GM12878 (cell line): ENCODE data around the gene IGF2BP2. TPM values are rescaled to one million over a fixed set of nuclear protein-coding genes. Genes with fewer than 3 reads are reported as not detected.
"Not testable (repeated sequence)": the region's sequence is repeated elsewhere in the genome, so short reads cannot be mapped to it uniquely, and the experiment has no call there.

Experiments used
- ATAC-seq: fragments of 200-7000 bp; cut with Tn5 transposase; 3 replicates; pipeline ENCODE4 v1.9.1; 2020; ENCODE audit warnings: mild to moderate bottlenecking, moderate library complexity
- BruUV-seq: library from RNA; stranded (reverse); fragments of 400-500 nt; replicated peaks from 2 replicates; lab custom pipeline; 2021; lab: Mats Ljungman, UMichigan
- CTCF ChIA-PET: fragments of 300-600 bp; sonication (Branson Sonifier 250); formaldehyde crosslinking; extraction: SDS; loops from one replicate; lab custom pipeline; 2021; ENCODE audit warnings: inconsistent platforms; lab: Yijun Ruan, JAX
- POLR2A ChIA-PET: fragments of 350-600 bp; formaldehyde crosslinking; extraction: SDS; loops from one replicate; lab custom pipeline; 2021; ENCODE audit warnings: inconsistent platforms; lab: Charles Lee
- RAD21 ChIA-PET: fragments of 300-600 bp; sonication (Branson Sonifier 250); formaldehyde crosslinking; loops from one replicate; lab custom pipeline; 2023; ENCODE audit warnings: antibody characterized with exemption; ENCODE audit not compliant: unreplicated experiment; lab: Charles Lee
- SMC1A ChIA-PET: fragments of 300-600 bp; sonication (Branson Sonifier 250); formaldehyde crosslinking; loops from one replicate; lab custom pipeline; 2023; ENCODE audit not compliant: unreplicated experiment, uncharacterized antibody; lab: Charles Lee
- DNase-seq: peaks from one replicate; pipeline ENCODE4 v3.0.0-alpha.2; 2011; ENCODE audit warnings: low read depth, low spot score
- FAIRE-seq: peaks from 3 replicates; lab custom pipeline; 2011; peaks lifted over from hg19 to GRCh38; lab: Jason Lieb, UNC
- H2AFZ ChIP-seq: 2 replicates; pipeline ENCODE4 v1.6.0; 2011; ENCODE audit warnings: low read depth, low read length, control low read depth; ENCODE audit not compliant: control insufficient read depth
- H3K27ac ChIP-seq: 2 replicates; pipeline ENCODE4 v1.5.1; 2011; ENCODE audit warnings: control low read depth; ENCODE audit not compliant: control insufficient read depth, insufficient read depth
- H3K27me3 ChIP-seq, 2 experiments: replicated peaks in 1 of 2; 2 replicates each; pipeline versions ENCODE4 v1.6.0 to v1.6.1; 2011; ENCODE audit warnings: low read length in 1 of 2; ENCODE audit not compliant: control insufficient read depth in 2 of 2, insufficient read depth in 2 of 2
- H3K36me3 ChIP-seq, 2 experiments: 2 replicates each; pipeline ENCODE4 v1.5.1; 2011; ENCODE audit warnings: low read length in 1 of 2; ENCODE audit not compliant: control insufficient read depth in 2 of 2, insufficient read depth in 2 of 2
- H3K4me1 ChIP-seq: 2 replicates; pipeline ENCODE4 v1.6.1; 2011; ENCODE audit warnings: mild to moderate bottlenecking, low read length, moderate library complexity, mixed read lengths; ENCODE audit not compliant: control insufficient read depth, insufficient read depth
- H3K4me2 ChIP-seq: 2 replicates; pipeline ENCODE4 v1.6.0; 2011; ENCODE audit warnings: control low read depth; ENCODE audit not compliant: control insufficient read depth, insufficient read depth
- H3K4me3 ChIP-seq: fragments of 200-600 bp; sonication (generic); 2 replicates; pipeline ENCODE4 v1.5.1; 2016
- H3K79me2 ChIP-seq: 2 replicates; pipeline ENCODE4 v1.6.0; 2011; ENCODE audit warnings: low read length; ENCODE audit not compliant: control insufficient read depth, insufficient read depth
- H3K9ac ChIP-seq: 2 replicates; pipeline ENCODE4 v1.8.0; 2011; ENCODE audit warnings: low read length, control low read depth, mixed read lengths; ENCODE audit not compliant: control insufficient read depth, insufficient read depth
- H3K9me3 ChIP-seq: replicated peaks from 3 replicates; pipeline ENCODE4 v1.5.1; 2011; ENCODE audit warnings: mild to moderate bottlenecking, low read length; ENCODE audit not compliant: control insufficient read depth, insufficient read depth
- H4K20me1 ChIP-seq: 2 replicates; pipeline ENCODE4 v1.6.0; 2011; ENCODE audit not compliant: control insufficient read depth, insufficient read depth
- BHLHE40 ChIP-seq, 2 experiments: fragments of 450-650 bp in 1 of 2; IDR thresholded peaks; 2 replicates each; pipeline ENCODE4 v1.6.1; 2011 to 2017; ENCODE audit warnings: low read depth in 2 of 2, borderline replicate concordance in 1 of 2, improper control_type of control experiment in 1 of 2, low read length in 1 of 2, mild to moderate bottlenecking in 1 of 2
- SP1 ChIP-seq: IDR thresholded peaks from one replicate; pipeline ENCODE4 v1.6.1; 2011; ENCODE audit warnings: low read depth, low read length
- SREBF1 ChIP-seq: IDR thresholded peaks from 2 replicates; pipeline ENCODE4 v1.6.1; 2012; ENCODE audit warnings: mild to moderate bottlenecking, low read length
- WGBS: methylation state at CpG from one replicate; pipeline ENCODE4 v1.1.6; 2016; ENCODE audit warnings: low lambda C conversion rate; ENCODE audit not compliant: insufficient replicate concordance, insufficient coverage; ENCODE audit errors: missing lambda C conversion rate; 5-methylcytosine and 5-hydroxymethylcytosine counted together
- in situ Hi-C: fragments of 300-500 bp; cut with MboI; formaldehyde crosslinking; loops from 9 replicates; pipeline ENCODE4 v1.14.3; 2018; ENCODE audit warnings: mixed read lengths
- intact Hi-C: fragments of 100-400 bp; cut with micrococcal nuclease; formaldehyde crosslinking; loops from one replicate; pipeline ENCODE4 v1.14.2; 2022; ENCODE audit not compliant: unreplicated experiment
- polyA plus RNA-seq, 11 experiments: library from polyadenylated mRNA; depleted of rRNA in 4 of 11; unstranded in 6 of 11; stranded (reverse) in 5 of 11; fragments of >200 nt; fragmentation: Nextera tagmentation in 4 of 11; fragmentation: Illumina TruSeq in 1 of 11; extraction: Ambion mirVana in 4 of 11; extraction: Trizol in 1 of 11; gene quantifications; 1 replicate in 1 of 11; 2 replicates in 10 of 11; pipeline versions ENCODE4 v1.2.1 to v1.2.3, GENCODE V29; 2011 to 2016; ENCODE audit warnings: inconsistent platforms in 2 of 11, missing spikeins in 2 of 11, low read depth in 1 of 11
- total RNA-seq, 4 experiments: library from RNA; depleted of rRNA in 3 of 4; stranded (reverse); fragments of >200 nt in 3 of 4; fragmentation: Illumina TruSeq in 1 of 4; extraction: Trizol in 1 of 4; gene quantifications; 2 replicates each; pipeline versions ENCODE4 v1.2.1 to v1.2.3, GENCODE V29; 2013 to 2021

Gene IGF2BP2
- total and polyA plus RNA-seq, 10 of the 15 experiments (the other 5 are each of a cell fraction or from before 2014, with no cell fraction given) = 0.25 to 0.72 TPM; not detected in 8

DNA sequence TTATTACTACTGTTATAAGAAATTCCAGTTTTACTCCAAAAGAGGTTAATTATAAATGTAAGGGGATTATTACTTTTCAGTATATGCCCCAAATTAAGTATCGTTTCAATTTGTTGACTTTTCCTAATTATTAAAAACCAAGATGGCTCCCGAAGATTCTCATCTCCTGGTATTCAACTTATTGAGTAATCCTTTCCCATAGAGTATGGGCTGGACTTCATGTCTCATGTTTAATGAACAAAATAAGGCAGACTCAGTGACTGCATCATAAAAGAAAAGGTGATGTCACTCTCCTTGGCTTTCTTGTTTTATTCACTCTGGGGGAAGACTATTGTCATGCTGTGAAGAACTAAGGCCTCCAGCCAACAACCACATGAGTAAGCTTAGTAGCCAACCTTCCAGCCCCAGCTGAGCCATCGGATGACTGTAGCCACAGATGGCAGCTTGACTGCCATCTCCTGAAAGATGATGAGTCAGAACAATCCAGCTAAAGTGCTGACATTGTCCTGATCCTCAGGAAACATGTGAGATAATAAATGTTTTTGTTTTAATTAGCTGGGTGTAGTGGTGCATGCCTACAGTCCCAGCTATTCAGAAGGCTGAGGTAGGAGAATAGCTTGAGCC lies 17.3 kb downstream of the IGF2BP2 start:
- intact Hi-C loops = no loop called here
- ATAC-seq = no peak
- POLR2A ChIA-PET = interaction anchor here (0.7 kb wide), 3 partner anchors 590 to 935 kb away, joined by 3 to 5 read pairs (median 4); no protein-coding TSS in a partner anchor

DNA sequence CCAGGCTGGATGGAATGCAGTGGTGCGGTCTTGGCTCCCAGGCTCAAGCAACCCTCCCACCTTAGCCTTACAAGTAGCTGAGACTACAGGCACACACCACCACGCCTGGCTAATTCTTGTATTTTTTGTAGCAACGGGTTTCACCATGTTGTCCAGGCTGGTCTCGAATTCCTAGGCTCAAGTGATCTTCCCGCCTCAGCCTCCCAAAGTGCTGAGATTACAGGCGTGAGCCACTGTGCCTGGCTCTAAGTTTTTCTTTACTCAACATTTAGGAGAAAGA lies 26.1 kb downstream of the IGF2BP2 start:
- H3K36me3 ChIP-seq, ATAC-seq, RAD21 ChIA-PET, H2AFZ ChIP-seq, BruUV-seq, FAIRE-seq, CTCF ChIA-PET, H3K9me3 ChIP-seq, H3K27me3 ChIP-seq, in situ Hi-C loops, intact Hi-C loops, H3K4me2 ChIP-seq, H3K4me1 ChIP-seq, H3K9ac ChIP-seq, H3K79me2 ChIP-seq, H3K4me3 ChIP-seq, DNase-seq, SMC1A ChIA-PET, POLR2A ChIA-PET, H4K20me1 ChIP-seq, H3K27ac ChIP-seq: not testable (repeated sequence)
- 20% methylated on average over 5 of the region's 6 CpGs for WGBS

More for the DNA sequence above, 17.3 kb downstream of the IGF2BP2 start:
- ChIA-PET CTCF (interaction anchor here (0.8 to 1.3 kb wide), 2 partner anchors 39 to 147 kb away, joined by 4 read pairs; no protein-coding TSS in a partner anchor), SMC1A (interaction anchor here (1.2 kb wide), 1 partner anchor 15 kb away, joined by 4 read pairs; no protein-coding TSS in a partner anchor), RAD21 (no interaction called here)
- H3K9ac ChIP-seq = no peak overlapping the region
- H3K27ac ChIP-seq = no peak overlapping the region
- 56% methylated on average over 3 of the region's 3 CpGs for WGBS
- no peaks in the 10 kb centered on the region for H3K79me2 ChIP-seq
- H3K4me1 ChIP-seq = no peaks in the 10 kb centered on the region
- H4K20me1 ChIP-seq = no peaks in the 10 kb centered on the region
- BruUV-seq = no TSS peak
- no peak for TF ChIP-seq BHLHE40 (IDR thresholded peaks at IDR 0.05; ENCODE audit: borderline replicate concordance in 1 of 2, low read depth in 2 of 2, low read length in 1 of 2)
- no peak for TF ChIP-seq SP1
- no peak for TF ChIP-seq SREBF1
- TF ChIP-seq, all 136 proteins: peak for 0
- no peak overlapping the region for H3K4me3 ChIP-seq
- no peaks in the 10 kb centered on the region for H3K36me3 ChIP-seq
- no peaks in the 10 kb centered on the region; a peak in 1 of 4 replicates for H3K27me3 ChIP-seq
- DNase-seq (no peak), FAIRE-seq (no peak)
- H3K9me3 ChIP-seq = no peaks in the 10 kb centered on the region
- no peak overlapping the region for H3K4me2 ChIP-seq
- H2AFZ ChIP-seq = no peak overlapping the region
- in situ Hi-C loops = no loop called here
